Astrocyte (in vitro differentiated cells and primary cell): Measurements from ENCODE around the gene SEC22A. TPM values are rescaled to one million over a fixed set of nuclear protein-coding genes. Genes with fewer than 3 reads are reported as not detected.

Experiments used
- DNase-seq: peaks from one replicate; pipeline ENCODE4 v3.0.0-alpha.2; 2010; ENCODE audit warnings: low read depth
- FAIRE-seq: peaks from 2 replicates; lab custom pipeline; 2011; peaks lifted over from hg19 to GRCh38; lab: Jason Lieb, UNC
- H2AFZ ChIP-seq: 2 replicates; pipeline ENCODE4 v1.6.0; 2012; ENCODE audit warnings: low read depth, low read length, inconsistent platforms
- H3K27ac ChIP-seq: 2 replicates; pipeline ENCODE4 v1.5.1; 2011; ENCODE audit warnings: low read depth, low read length, inconsistent platforms
- H3K27me3 ChIP-seq: 2 replicates; pipeline ENCODE4 v1.6.0; 2011; ENCODE audit warnings: low read length, inconsistent platforms; ENCODE audit not compliant: insufficient read depth
- H3K36me3 ChIP-seq: 2 replicates; pipeline ENCODE4 v1.5.1; 2011; ENCODE audit warnings: low read length, inconsistent platforms; ENCODE audit not compliant: insufficient read depth
- H3K4me1 ChIP-seq: 2 replicates; pipeline ENCODE4 v1.5.1; 2011; ENCODE audit warnings: low read length, inconsistent platforms; ENCODE audit not compliant: insufficient read depth
- H3K4me2 ChIP-seq: 2 replicates; pipeline ENCODE4 v1.6.0; 2012; ENCODE audit warnings: low read length, inconsistent platforms
- H3K4me3 ChIP-seq: 2 replicates; pipeline ENCODE4 v1.5.1; 2011; ENCODE audit warnings: low read depth, mild to moderate bottlenecking, low read length, inconsistent platforms; ENCODE audit not compliant: insufficient read depth
- H3K79me2 ChIP-seq: 2 replicates; pipeline ENCODE4 v1.6.0; 2012; ENCODE audit warnings: mild to moderate bottlenecking, low read length, inconsistent platforms; ENCODE audit not compliant: insufficient read depth
- H3K9ac ChIP-seq: 2 replicates; pipeline ENCODE4 v1.6.0; 2012; ENCODE audit warnings: mild to moderate bottlenecking, low read length, inconsistent platforms
- H3K9me3 ChIP-seq: 2 replicates; pipeline ENCODE4 v1.5.1; 2012; ENCODE audit warnings: low read depth, mild to moderate bottlenecking, low read length, inconsistent platforms; ENCODE audit not compliant: insufficient read depth
- H4K20me1 ChIP-seq: 2 replicates; pipeline ENCODE4 v1.6.0; 2012; ENCODE audit warnings: low read length, inconsistent platforms; ENCODE audit not compliant: insufficient read depth
- H3K27ac Mint-ChIP-seq: one replicate; pipeline ENCODE4 v1.8.0; 2021; ENCODE audit warnings: mild to moderate bottlenecking, mixed read lengths; ENCODE audit not compliant: unreplicated experiment
- H3K27me3 Mint-ChIP-seq: one replicate; pipeline ENCODE4 v1.8.0; 2021; ENCODE audit warnings: low read depth, mixed read lengths; ENCODE audit not compliant: unreplicated experiment
- H3K36me3 Mint-ChIP-seq: one replicate; pipeline ENCODE4 v1.8.0; 2021; ENCODE audit warnings: low read depth, mixed read lengths; ENCODE audit not compliant: unreplicated experiment
- H3K4me1 Mint-ChIP-seq: one replicate; pipeline ENCODE4 v1.8.0; 2021; ENCODE audit warnings: low read depth, mixed read lengths; ENCODE audit not compliant: unreplicated experiment
- H3K4me3 Mint-ChIP-seq: one replicate; pipeline ENCODE4 v1.8.0; 2021; ENCODE audit warnings: mild to moderate bottlenecking, moderate library complexity, mixed read lengths; ENCODE audit not compliant: unreplicated experiment
- H3K9me3 Mint-ChIP-seq: one replicate; pipeline ENCODE4 v1.8.0; 2021; ENCODE audit warnings: mild to moderate bottlenecking, mixed read lengths; ENCODE audit not compliant: unreplicated experiment
- EZH2 ChIP-seq: IDR thresholded peaks from 2 replicates; pipeline ENCODE4 v1.6.1; 2012; ENCODE audit warnings: mild to moderate bottlenecking, low read length, inconsistent platforms; ENCODE audit not compliant: insufficient read depth
- total RNA-seq: library from RNA; stranded (reverse); gene quantifications from 2 replicates; pipeline ENCODE4 v1.2.1, GENCODE V29; 2021
- TF ChIP-seq, protein P1 (sequence below): IDR thresholded peaks from 2 replicates; pipeline ENCODE4 v1.5.1; 2011; ENCODE audit warnings: low read depth, mild to moderate bottlenecking, inconsistent platforms, low read length, moderate library complexity; ENCODE audit not compliant: insufficient read depth

The SEC22A gene
- total RNA-seq, 1 donor from 2014 or later = 10.9 TPM

DNA sequence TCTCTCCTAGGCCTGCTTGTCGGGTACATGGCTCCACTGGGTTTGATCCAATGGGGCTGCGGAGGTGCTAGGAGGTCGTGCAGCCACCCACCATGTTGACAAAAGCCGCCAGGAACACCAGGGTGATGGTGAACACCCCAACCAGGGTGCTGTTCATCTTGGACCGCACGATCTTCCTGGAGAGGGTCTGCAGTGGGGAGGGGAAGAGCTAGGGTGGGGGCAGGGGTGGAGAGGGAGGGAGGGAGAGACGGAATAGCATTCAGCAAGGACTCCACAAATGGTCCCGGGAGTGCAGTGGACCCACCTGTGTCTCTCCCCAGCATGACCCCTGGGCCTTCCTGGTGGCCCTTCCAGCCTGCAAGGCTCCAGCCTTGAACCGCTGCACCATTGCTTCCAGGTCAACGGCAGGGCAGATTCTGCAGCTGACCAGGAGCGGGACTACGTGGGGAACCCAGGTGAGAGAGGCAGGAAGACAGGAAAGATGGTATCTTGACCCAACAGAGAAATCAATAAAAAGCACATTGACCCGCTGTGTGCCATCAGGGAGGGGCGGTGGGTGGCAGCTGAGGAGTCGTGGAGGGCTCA is 102.3 kb downstream of the SEC22A start:
- peaks cover 3% of the 10 kb centered on the region for H3K36me3 Mint-ChIP-seq
- Histone ChIP-seq H3K4me1 (no peaks in the 10 kb centered on the region), H3K4me2 (no peak overlapping the region), H3K4me3 (no peak overlapping the region), H4K20me1 (no peaks in the 10 kb centered on the region), H3K9me3 (no peaks in the 10 kb centered on the region), H3K36me3 (no peaks in the 10 kb centered on the region), H3K79me2 (no peaks in the 10 kb centered on the region), H2AFZ (no peak overlapping the region), H3K27ac (no peak overlapping the region), H3K9ac (no peak overlapping the region), H3K27me3 (no peaks in the 10 kb centered on the region)
- H3K4me1 Mint-ChIP-seq = peaks cover 2% of the 10 kb centered on the region
- no peak overlapping the region for H3K4me3 Mint-ChIP-seq
- H3K9me3 Mint-ChIP-seq = peaks cover 6% of the 10 kb centered on the region
- FAIRE-seq (no peak), DNase-seq (no peak)
- TF ChIP-seq, protein P1, sequence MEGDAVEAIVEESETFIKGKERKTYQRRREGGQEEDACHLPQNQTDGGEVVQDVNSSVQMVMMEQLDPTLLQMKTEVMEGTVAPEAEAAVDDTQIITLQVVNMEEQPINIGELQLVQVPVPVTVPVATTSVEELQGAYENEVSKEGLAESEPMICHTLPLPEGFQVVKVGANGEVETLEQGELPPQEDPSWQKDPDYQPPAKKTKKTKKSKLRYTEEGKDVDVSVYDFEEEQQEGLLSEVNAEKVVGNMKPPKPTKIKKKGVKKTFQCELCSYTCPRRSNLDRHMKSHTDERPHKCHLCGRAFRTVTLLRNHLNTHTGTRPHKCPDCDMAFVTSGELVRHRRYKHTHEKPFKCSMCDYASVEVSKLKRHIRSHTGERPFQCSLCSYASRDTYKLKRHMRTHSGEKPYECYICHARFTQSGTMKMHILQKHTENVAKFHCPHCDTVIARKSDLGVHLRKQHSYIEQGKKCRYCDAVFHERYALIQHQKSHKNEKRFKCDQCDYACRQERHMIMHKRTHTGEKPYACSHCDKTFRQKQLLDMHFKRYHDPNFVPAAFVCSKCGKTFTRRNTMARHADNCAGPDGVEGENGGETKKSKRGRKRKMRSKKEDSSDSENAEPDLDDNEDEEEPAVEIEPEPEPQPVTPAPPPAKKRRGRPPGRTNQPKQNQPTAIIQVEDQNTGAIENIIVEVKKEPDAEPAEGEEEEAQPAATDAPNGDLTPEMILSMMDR = no peak
- TF ChIP-seq EZH2 = no peak
- no peak overlapping the region for H3K27ac Mint-ChIP-seq
- peaks cover 27% of the 10 kb centered on the region for H3K27me3 Mint-ChIP-seq

DNA sequence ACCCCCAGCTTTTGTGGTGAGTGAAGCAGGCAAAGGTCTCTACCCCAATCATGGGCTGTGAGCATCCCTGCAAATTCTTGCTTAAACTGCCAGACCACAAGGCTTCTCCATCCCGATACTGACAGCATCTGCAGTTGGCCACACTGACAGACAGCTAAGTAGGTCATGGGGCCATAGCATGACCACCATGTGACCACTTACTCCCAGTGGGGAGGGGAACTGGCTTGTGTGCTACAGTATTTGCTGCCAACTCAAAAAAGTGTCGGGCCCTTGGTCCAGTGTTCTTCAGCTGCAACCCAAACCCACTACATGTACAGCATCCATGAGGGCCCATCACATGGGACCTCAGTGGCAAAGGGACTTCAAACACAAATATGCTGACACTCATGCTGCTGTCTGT is 103.4 kb downstream of the SEC22A start:
- no peaks in the 10 kb centered on the region for H3K4me1 ChIP-seq
- no peak overlapping the region for H3K4me3 ChIP-seq
- no peaks in the 10 kb centered on the region for H3K36me3 ChIP-seq
- H3K9ac ChIP-seq = no peak overlapping the region
- H3K4me3 Mint-ChIP-seq = no peak overlapping the region
- DNase-seq (no peak), FAIRE-seq (no peak)
- TF ChIP-seq, protein P1 = no peak
- TF ChIP-seq EZH2 = no peak
- no peak overlapping the region for H3K27ac ChIP-seq
- H3K4me1 Mint-ChIP-seq = no peaks in the 10 kb centered on the region
- H3K27ac Mint-ChIP-seq = no peak overlapping the region
- H4K20me1 ChIP-seq = no peaks in the 10 kb centered on the region
- peaks cover 6% of the 10 kb centered on the region for H3K9me3 Mint-ChIP-seq
- peaks cover 17% of the 10 kb centered on the region for H3K27me3 Mint-ChIP-seq
- peaks cover 3% of the 10 kb centered on the region for H3K36me3 Mint-ChIP-seq
- H2AFZ ChIP-seq = no peak overlapping the region
- H3K4me2 ChIP-seq = no peak overlapping the region
- H3K27me3 ChIP-seq = peaks cover 4% of the 10 kb centered on the region
- H3K79me2 ChIP-seq = no peaks in the 10 kb centered on the region
- H3K9me3 ChIP-seq = no peaks in the 10 kb centered on the region

DNA sequence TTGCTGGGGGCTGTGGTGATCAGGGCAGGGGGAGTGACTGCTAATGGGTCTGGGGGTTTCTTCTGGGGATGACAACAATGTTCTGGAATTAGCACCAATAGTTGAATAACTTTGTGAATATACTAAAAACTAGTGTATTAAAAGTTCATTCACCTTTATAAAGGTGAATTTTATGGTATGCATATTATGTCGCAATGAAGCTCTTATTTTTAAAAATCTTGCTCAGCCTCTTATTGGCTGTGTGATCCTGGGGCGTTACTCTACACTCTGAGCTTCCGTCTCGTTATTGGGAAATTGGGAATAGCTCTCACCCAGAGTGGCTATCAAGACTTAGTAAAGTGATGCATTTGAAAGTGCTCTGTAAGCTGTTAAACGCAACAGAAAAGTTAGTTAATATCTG is 105.3 kb downstream of the SEC22A start:
- H3K79me2 ChIP-seq = no peaks in the 10 kb centered on the region
- Mint-ChIP-seq H3K9me3 (peaks cover 6% of the 10 kb centered on the region), H3K4me1 (peaks cover 13% of the 10 kb centered on the region), H3K27me3 (peaks cover 14% of the 10 kb centered on the region), H3K27ac (no peak overlapping the region), H3K36me3 (peaks cover 3% of the 10 kb centered on the region), H3K4me3 (no peak overlapping the region)
- peaks cover 7% of the 10 kb centered on the region for H3K27me3 ChIP-seq
- no peak overlapping the region for H3K4me2 ChIP-seq
- H3K4me3 ChIP-seq = no peak overlapping the region
- H3K9ac ChIP-seq = no peak overlapping the region
- H4K20me1 ChIP-seq = no peaks in the 10 kb centered on the region
- H2AFZ ChIP-seq = no peak overlapping the region
- no peak for DNase-seq
- TF ChIP-seq, protein P1 = no peak
- TF ChIP-seq EZH2 = no peak
- no peaks in the 10 kb centered on the region for H3K9me3 ChIP-seq
- H3K36me3 ChIP-seq = no peaks in the 10 kb centered on the region
- H3K27ac ChIP-seq = no peak overlapping the region
- FAIRE-seq = no peak
- no peaks in the 10 kb centered on the region for H3K4me1 ChIP-seq
